ENCODE data around the gene SHLD1. TPM values are rescaled to one million over a fixed set of nuclear protein-coding genes. Genes with fewer than 3 reads are reported as not detected.

The SHLD1 gene
- polyA plus RNA-seq, 1 donor (not counting 4 experiments of a cell fraction or from before 2014, with no cell fraction given) = 3.2 TPM

GRCh38 chr20:5910186-5910585 is 160.0 kb downstream of the SHLD1 start:
- Histone ChIP-seq H3K27me3 (ENCODE audit: control insufficient read depth, extremely low read depth, insufficient read depth, low read length) (peaks cover 7% of the 10 kb centered on the region), H3K79me2 (ENCODE audit: control insufficient read depth, insufficient read depth, low read length) (no peaks in the 10 kb centered on the region), H3K9me1 (ENCODE audit: control insufficient read depth, extremely low read depth, insufficient read depth, low read length) (no peaks in the 10 kb centered on the region), H3K4me1 (ENCODE audit: control insufficient read depth, extremely low read depth, insufficient read depth, low read length) (peaks cover 4% of the 10 kb centered on the region), H3K36me3 (ENCODE audit: control insufficient read depth in 2 of 2, extremely low read depth in 1 of 2, insufficient read depth in 2 of 2, low read length in 2 of 2) (no peaks in the 10 kb centered on the region), H3K27ac (ENCODE audit: control insufficient read depth, insufficient read depth, low read length) (no peak overlapping the region), H2AFZ (ENCODE audit: control insufficient read depth, low read length) (no peak overlapping the region), H4K20me1 (ENCODE audit: control insufficient read depth, extremely low read depth, insufficient read depth, low read length) (no peaks in the 10 kb centered on the region), H3K4me2 (ENCODE audit: control insufficient read depth, extremely low read depth, insufficient read depth, low read depth, low read length) (no peak overlapping the region), H3K9ac (ENCODE audit: control insufficient read depth, extremely low read depth, insufficient read depth, low read length) (no peak overlapping the region), H3K4me3 (ENCODE audit: control insufficient read depth in 2 of 3, extremely low read depth in 1 of 3, insufficient read depth in 2 of 3, low read depth in 1 of 3, low read length in 3 of 3) (no peak overlapping the region), H3K9me3 (ENCODE audit: control insufficient read depth, low read depth, low read length) (no peaks in the 10 kb centered on the region)
- DNase-seq (ENCODE audit: low read depth, low spot score) (no peak), FAIRE-seq (no peak)
- TF ChIP-seq CTCF (optimal IDR thresholded peaks at IDR 0.05 in 1 of 3, IDR thresholded peaks at IDR 0.05 in 1 of 3, conservative IDR thresholded peaks at IDR 0.05 in 1 of 3; ENCODE audit: extremely low read depth in 1 of 3, insufficient read depth in 2 of 3, low read length in 3 of 3) (no peak), EZH2 (IDR thresholded peaks at IDR 0.05; ENCODE audit: low read length) (no peak)
- dilution Hi-C loops (cut with MboI; ENCODE audit: extremely low pct_ligation_motif_present, low sequenced_read_pairs) = no loop called here

DNA sequence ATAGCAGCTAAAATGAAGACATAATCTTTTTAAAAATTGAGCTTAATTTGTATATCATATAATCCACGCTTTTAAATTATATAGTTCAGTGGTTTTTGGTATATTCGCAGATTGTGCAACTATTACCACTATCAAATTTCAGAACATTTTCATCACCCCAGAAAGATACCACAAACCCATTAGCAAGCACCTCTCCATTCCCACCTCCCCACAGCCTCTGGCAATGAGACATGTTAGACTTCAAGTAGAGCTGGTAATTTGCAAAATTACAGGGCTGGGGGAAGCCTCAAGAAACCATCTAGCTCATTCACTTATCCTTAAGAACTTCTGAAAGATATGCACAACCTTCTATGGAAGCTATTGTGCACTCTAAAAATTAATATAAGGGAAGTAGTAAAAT is 163.0 kb downstream of the SHLD1 start:
- Histone ChIP-seq H4K20me1 (ENCODE audit: control insufficient read depth, extremely low read depth, insufficient read depth, low read length) (no peaks in the 10 kb centered on the region), H3K9ac (ENCODE audit: control insufficient read depth, extremely low read depth, insufficient read depth, low read length) (no peak overlapping the region), H3K9me1 (ENCODE audit: control insufficient read depth, extremely low read depth, insufficient read depth, low read length) (no peaks in the 10 kb centered on the region), H3K36me3 (ENCODE audit: control insufficient read depth in 2 of 2, extremely low read depth in 1 of 2, insufficient read depth in 2 of 2, low read length in 2 of 2) (no peaks in the 10 kb centered on the region), H2AFZ (ENCODE audit: control insufficient read depth, low read length) (no peak overlapping the region), H3K27ac (ENCODE audit: control insufficient read depth, insufficient read depth, low read length) (no peak overlapping the region), H3K4me2 (ENCODE audit: control insufficient read depth, extremely low read depth, insufficient read depth, low read depth, low read length) (no peak overlapping the region), H3K27me3 (ENCODE audit: control insufficient read depth, extremely low read depth, insufficient read depth, low read length) (peaks cover 7% of the 10 kb centered on the region), H3K79me2 (ENCODE audit: control insufficient read depth, insufficient read depth, low read length) (no peaks in the 10 kb centered on the region), H3K4me1 (ENCODE audit: control insufficient read depth, extremely low read depth, insufficient read depth, low read length) (peaks cover 4% of the 10 kb centered on the region), H3K9me3 (ENCODE audit: control insufficient read depth, low read depth, low read length) (no peaks in the 10 kb centered on the region), H3K4me3 (ENCODE audit: control insufficient read depth in 2 of 3, extremely low read depth in 1 of 3, insufficient read depth in 2 of 3, low read depth in 1 of 3, low read length in 3 of 3) (no peak overlapping the region)
- FAIRE-seq (no peak), DNase-seq (ENCODE audit: low read depth, low spot score) (no peak)
- TF ChIP-seq EZH2 (IDR thresholded peaks at IDR 0.05; ENCODE audit: low read length) (no peak), CTCF (optimal IDR thresholded peaks at IDR 0.05 in 1 of 3, IDR thresholded peaks at IDR 0.05 in 1 of 3, conservative IDR thresholded peaks at IDR 0.05 in 1 of 3; ENCODE audit: extremely low read depth in 1 of 3, insufficient read depth in 2 of 3, low read length in 3 of 3) (no peak)
- dilution Hi-C loops (cut with MboI; ENCODE audit: extremely low pct_ligation_motif_present, low sequenced_read_pairs) = no loop called here

Small RNAs within 50 kb of the gene (small RNA-seq; reads per million reads assigned to genes)
- 0 to 0.75 (median 0.40) reads per million in 3 experiments for gene RNU1-55P (ENCODE audit: insufficient read length in 3 of 3, low read depth in 3 of 3, low replicate concordance in 1 of 3)

Other genes with a start within 250 kb of the SHLD1 start
- gene GPCPD1, start 139.4 kb upstream of the SHLD1 start, polyA plus RNA-seq = 6.5 to 23.4 TPM (median 17.7 TPM) in 3 replicates
- 0.08 to 0.20 TPM (median 0.16 TPM) in 3 replicates for gene CHGB, start 161.1 kb downstream of the SHLD1 start, polyA plus RNA-seq
- 13.6 to 26.3 TPM (median 21.2 TPM) in 3 replicates for gene TRMT6, start 200.1 kb downstream of the SHLD1 start, polyA plus RNA-seq
- gene MCM8, start 200.3 kb downstream of the SHLD1 start, polyA plus RNA-seq = 2.9 to 7.0 TPM (median 4.0 TPM) in 3 replicates

All from keratinocyte (primary cell).